HepG2 (cell line): ENCODE measurements around the gene TMEM131. TPM values are rescaled to one million over a fixed set of nuclear protein-coding genes. Genes with fewer than 3 reads are reported as not detected.

Experiments used
- KLF16 ChIP-seq, 2 experiments: sonication (generic) in 1 of 2; formaldehyde crosslinking in 1 of 2; IDR thresholded peaks; 2 replicates each; pipeline versions ENCODE4 v1.6.1 to v1.8.0; 2016 to 2023; ENCODE audit warnings: missing genetic modification reagents in 2 of 2, missing compliant biosample characterization in 1 of 2
- KLF9 ChIP-seq: IDR thresholded peaks from 2 replicates; pipeline ENCODE4 v1.6.1; 2016; ENCODE audit warnings: low read depth
- MLLT10 ChIP-seq: sonication (generic); formaldehyde crosslinking; IDR thresholded peaks from 2 replicates; pipeline ENCODE4 v1.4.0; 2020; ENCODE audit warnings: missing genetic modification reagents
- NONO ChIP-seq, 2 experiments: fragments of 450-650 bp in 1 of 2; sonication (generic) in 1 of 2; formaldehyde crosslinking in 1 of 2; IDR thresholded peaks in 1 of 2; conservative IDR thresholded peaks in 1 of 2; 2 replicates each; pipeline versions ENCODE4 v1.6.1 to v1.8.0; 2017 to 2022; ENCODE audit warnings: mild to moderate bottlenecking in 1 of 2, missing genetic modification reagents in 1 of 2, moderate library complexity in 1 of 2
- NR2F1 ChIP-seq, 2 experiments: fragments of 450-650 bp in 1 of 2; formaldehyde crosslinking in 1 of 2; IDR thresholded peaks; 2 replicates each; pipeline versions ENCODE4 v1.5.0 to v1.6.1; 2016 to 2020; ENCODE audit warnings: mild to moderate bottlenecking in 1 of 2, missing compliant biosample characterization in 1 of 2, missing genetic modification reagents in 1 of 2, moderate library complexity in 1 of 2
- PTBP1 ChIP-seq: fragments of 200-400 bp; formaldehyde crosslinking; IDR thresholded peaks from 2 replicates; pipeline ENCODE4 v1.6.1; 2018; ENCODE audit warnings: low read length, low read depth; ENCODE audit not compliant: poor library complexity, severe bottlenecking
- RAD21 ChIP-seq: fragments of 450-650 bp; formaldehyde crosslinking; IDR thresholded peaks from 2 replicates; pipeline ENCODE4 v1.5.0; 2020; ENCODE audit warnings: mild to moderate bottlenecking
- SP140L ChIP-seq: sonication (generic); formaldehyde crosslinking; IDR thresholded peaks from 2 replicates; pipeline ENCODE4 v1.4.0; 2020; ENCODE audit warnings: missing genetic modification reagents, borderline replicate concordance
- SP4 ChIP-seq: sonication (generic); formaldehyde crosslinking; IDR thresholded peaks from 2 replicates; pipeline ENCODE4 v1.8.1; 2023; ENCODE audit warnings: mild to moderate bottlenecking, missing genetic modification reagents
- SRF ChIP-seq: IDR thresholded peaks from 2 replicates; pipeline ENCODE4 v1.6.1; 2011; ENCODE audit warnings: mild to moderate bottlenecking, low read depth, low read length, moderate library complexity
- THAP11 ChIP-seq: IDR thresholded peaks from 2 replicates; pipeline ENCODE4 v1.6.1; 2016; ENCODE audit warnings: missing biosample characterization, missing genetic modification reagents
- XRCC5 ChIP-seq: fragments of 200-400 bp; formaldehyde crosslinking; optimal IDR thresholded peaks from 2 replicates; pipeline ENCODE3; 2017; ENCODE audit warnings: mild to moderate bottlenecking, low read length
- ZMYM2 ChIP-seq: sonication (generic); formaldehyde crosslinking; IDR thresholded peaks from 2 replicates; pipeline ENCODE4 v1.8.0; 2022; ENCODE audit warnings: mild to moderate bottlenecking, missing genetic modification reagents
- ZNF260 ChIP-seq: sonication (generic); formaldehyde crosslinking; IDR thresholded peaks from 2 replicates; pipeline ENCODE4 v1.4.0; 2020; ENCODE audit warnings: missing genetic modification reagents, low read depth, mild to moderate bottlenecking, borderline replicate concordance
- polyA plus RNA-seq, 8 experiments: library from polyadenylated mRNA; depleted of rRNA in 3 of 8; stranded (reverse) in 7 of 8; unstranded in 1 of 8; fragments of >200 nt; fragmentation: Illumina TruSeq in 4 of 8; extraction: Trizol in 4 of 8; gene quantifications; 2 replicates each; pipeline versions ENCODE4 v1.2.1 to v1.2.3, GENCODE V29; 2011 to 2016; ENCODE audit warnings: low read depth in 4 of 8, missing spikeins in 1 of 8, mixed read lengths in 1 of 8; ENCODE audit not compliant: insufficient read depth in 1 of 8
- total RNA-seq, 5 experiments: library from RNA; depleted of rRNA; stranded (reverse); fragments of >200 nt; fragmentation: Illumina TruSeq; extraction: Trizol; gene quantifications; 2 replicates each; pipeline ENCODE4 v1.2.3, GENCODE V29; 2016; ENCODE audit warnings: low read depth in 1 of 5
- TF ChIP-seq, protein P1 (sequence below), 2 experiments: sonication (generic) in 1 of 2; formaldehyde crosslinking in 1 of 2; IDR thresholded peaks; 2 replicates each; pipeline versions ENCODE4 v1.4.0 to v1.6.1; 2018 to 2020; ENCODE audit warnings: missing genetic modification reagents in 2 of 2, borderline replicate concordance in 1 of 2, low read depth in 1 of 2, mild to moderate bottlenecking in 1 of 2, missing biosample characterization in 1 of 2
- TF ChIP-seq, protein P2 (sequence below): sonication (generic); formaldehyde crosslinking; IDR thresholded peaks from 2 replicates; pipeline ENCODE4 v1.4.0; 2020; ENCODE audit warnings: missing genetic modification reagents, mild to moderate bottlenecking, borderline replicate concordance
- TF ChIP-seq, protein P3 (sequence below): sonication (generic); formaldehyde crosslinking; IDR thresholded peaks from 2 replicates; pipeline ENCODE4 v1.4.0; 2020; ENCODE audit warnings: missing genetic modification reagents, borderline replicate concordance
- TF ChIP-seq, protein P4 (sequence below): sonication (generic); formaldehyde crosslinking; IDR thresholded peaks from 2 replicates; pipeline ENCODE4 v1.4.0; 2020; ENCODE audit warnings: missing genetic modification reagents

Gene TMEM131
- total and polyA plus RNA-seq, 2 of the 13 experiments (the other 11 are each of a cell fraction or from before 2014, with no cell fraction given) = 17.9 to 19.5 TPM

DNA sequence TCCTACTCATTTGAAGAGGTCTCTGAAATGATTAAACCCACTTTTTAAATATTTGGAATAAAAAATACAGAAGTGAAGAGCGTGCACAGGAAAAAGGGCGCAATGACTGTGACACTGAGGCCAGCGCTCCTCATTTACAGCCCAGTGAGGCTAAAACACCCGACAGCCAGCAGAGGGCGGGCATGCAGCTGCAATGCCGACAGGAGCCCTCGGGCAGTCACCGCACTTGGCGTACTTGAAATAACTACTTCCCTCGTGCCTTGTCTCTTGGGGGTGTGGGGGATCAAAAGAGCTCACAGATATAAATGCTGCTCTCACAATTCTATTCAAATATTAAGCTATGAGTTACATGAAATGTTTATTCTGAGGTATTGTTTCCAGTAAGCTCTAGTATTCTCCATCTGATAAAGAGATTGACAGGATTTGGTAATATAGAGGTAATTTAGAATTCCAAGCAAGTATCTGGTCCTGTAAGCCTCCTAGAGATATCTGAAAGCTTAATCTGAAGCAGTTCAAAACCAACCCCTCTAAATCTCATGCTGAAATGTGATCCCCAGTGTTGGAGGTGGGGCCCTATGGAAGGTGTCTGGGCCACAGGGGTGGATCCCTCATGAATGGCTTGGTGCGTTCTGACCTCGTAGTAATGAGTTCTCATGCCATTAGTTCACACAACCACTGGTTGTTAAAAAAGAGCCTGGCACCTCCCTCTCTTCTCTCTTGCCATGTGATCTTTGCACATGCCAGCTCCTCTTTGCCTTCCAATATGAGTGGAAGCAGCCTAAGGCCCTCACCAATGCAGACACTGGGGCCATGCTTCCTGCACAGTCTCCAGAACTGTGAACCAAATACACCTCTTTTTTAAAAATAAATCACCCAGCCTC lies 188.8 kb downstream of the TMEM131 start (continued):
- TF ChIP-seq SP4 = no peak
- peak; percentile 93 for TF ChIP-seq RAD21 (CRISPR knock-in tag)
- TF ChIP-seq ZMYM2 (CRISPR knock-in tag) = no peak
- TF ChIP-seq, protein P1, sequence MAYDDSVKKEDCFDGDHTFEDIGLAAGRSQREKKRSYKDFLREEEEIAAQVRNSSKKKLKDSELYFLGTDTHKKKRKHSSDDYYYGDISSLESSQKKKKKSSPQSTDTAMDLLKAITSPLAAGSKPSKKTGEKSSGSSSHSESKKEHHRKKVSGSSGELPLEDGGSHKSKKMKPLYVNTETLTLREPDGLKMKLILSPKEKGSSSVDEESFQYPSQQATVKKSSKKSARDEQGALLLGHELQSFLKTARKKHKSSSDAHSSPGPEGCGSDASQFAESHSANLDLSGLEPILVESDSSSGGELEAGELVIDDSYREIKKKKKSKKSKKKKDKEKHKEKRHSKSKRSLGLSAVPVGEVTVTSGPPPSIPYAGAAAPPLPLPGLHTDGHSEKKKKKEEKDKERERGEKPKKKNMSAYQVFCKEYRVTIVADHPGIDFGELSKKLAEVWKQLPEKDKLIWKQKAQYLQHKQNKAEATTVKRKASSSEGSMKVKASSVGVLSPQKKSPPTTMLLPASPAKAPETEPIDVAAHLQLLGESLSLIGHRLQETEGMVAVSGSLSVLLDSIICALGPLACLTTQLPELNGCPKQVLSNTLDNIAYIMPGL (CRISPR knock-in tag; IDR thresholded peaks at IDR 0.05; ENCODE audit: borderline replicate concordance in 1 of 2, low read depth in 1 of 2) = 0 out of 4 replicates have a peak, but pooled peaks of 1 of the 2 experiments have one; percentile 29
- TF ChIP-seq NONO (IDR thresholded peaks at IDR 0.05) = no peak
- TF ChIP-seq NONO (CRISPR knock-in tag; conservative IDR thresholded peaks at IDR 0.05) = no peak
- no peak for TF ChIP-seq SP140L (CRISPR knock-in tag)
- peak; percentile 18; the same call in 1 of the 2 replicates for TF ChIP-seq THAP11 (CRISPR knock-in tag)
- no peak for TF ChIP-seq KLF9 (CRISPR knock-in tag)
- no peak for TF ChIP-seq PTBP1
- TF ChIP-seq, protein P2, sequence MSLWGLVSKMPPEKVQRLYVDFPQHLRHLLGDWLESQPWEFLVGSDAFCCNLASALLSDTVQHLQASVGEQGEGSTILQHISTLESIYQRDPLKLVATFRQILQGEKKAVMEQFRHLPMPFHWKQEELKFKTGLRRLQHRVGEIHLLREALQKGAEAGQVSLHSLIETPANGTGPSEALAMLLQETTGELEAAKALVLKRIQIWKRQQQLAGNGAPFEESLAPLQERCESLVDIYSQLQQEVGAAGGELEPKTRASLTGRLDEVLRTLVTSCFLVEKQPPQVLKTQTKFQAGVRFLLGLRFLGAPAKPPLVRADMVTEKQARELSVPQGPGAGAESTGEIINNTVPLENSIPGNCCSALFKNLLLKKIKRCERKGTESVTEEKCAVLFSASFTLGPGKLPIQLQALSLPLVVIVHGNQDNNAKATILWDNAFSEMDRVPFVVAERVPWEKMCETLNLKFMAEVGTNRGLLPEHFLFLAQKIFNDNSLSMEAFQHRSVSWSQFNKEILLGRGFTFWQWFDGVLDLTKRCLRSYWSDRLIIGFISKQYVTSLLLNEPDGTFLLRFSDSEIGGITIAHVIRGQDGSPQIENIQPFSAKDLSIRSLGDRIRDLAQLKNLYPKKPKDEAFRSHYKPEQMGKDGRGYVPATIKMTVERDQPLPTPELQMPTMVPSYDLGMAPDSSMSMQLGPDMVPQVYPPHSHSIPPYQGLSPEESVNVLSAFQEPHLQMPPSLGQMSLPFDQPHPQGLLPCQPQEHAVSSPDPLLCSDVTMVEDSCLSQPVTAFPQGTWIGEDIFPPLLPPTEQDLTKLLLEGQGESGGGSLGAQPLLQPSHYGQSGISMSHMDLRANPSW (CRISPR knock-in tag) = no peak
- TF ChIP-seq KLF16 (CRISPR knock-in tag; IDR thresholded peaks at IDR 0.05) = 0 out of 4 replicates have a peak, but pooled peaks of 1 of the 2 experiments have one; percentile 25
- TF ChIP-seq, protein P3, sequence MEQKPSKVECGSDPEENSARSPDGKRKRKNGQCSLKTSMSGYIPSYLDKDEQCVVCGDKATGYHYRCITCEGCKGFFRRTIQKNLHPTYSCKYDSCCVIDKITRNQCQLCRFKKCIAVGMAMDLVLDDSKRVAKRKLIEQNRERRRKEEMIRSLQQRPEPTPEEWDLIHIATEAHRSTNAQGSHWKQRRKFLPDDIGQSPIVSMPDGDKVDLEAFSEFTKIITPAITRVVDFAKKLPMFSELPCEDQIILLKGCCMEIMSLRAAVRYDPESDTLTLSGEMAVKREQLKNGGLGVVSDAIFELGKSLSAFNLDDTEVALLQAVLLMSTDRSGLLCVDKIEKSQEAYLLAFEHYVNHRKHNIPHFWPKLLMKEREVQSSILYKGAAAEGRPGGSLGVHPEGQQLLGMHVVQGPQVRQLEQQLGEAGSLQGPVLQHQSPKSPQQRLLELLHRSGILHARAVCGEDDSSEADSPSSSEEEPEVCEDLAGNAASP = 0 out of 2 replicates have a peak, but pooled peaks have one; percentile 22
- no peak for TF ChIP-seq ZNF260 (CRISPR knock-in tag)
- no peak for TF ChIP-seq MLLT10 (CRISPR knock-in tag)
- TF ChIP-seq XRCC5 = peak; percentile 84
- 0 out of 2 replicates have a peak, but pooled peaks have one; percentile 50 for TF ChIP-seq SRF
- TF ChIP-seq, protein P4, sequence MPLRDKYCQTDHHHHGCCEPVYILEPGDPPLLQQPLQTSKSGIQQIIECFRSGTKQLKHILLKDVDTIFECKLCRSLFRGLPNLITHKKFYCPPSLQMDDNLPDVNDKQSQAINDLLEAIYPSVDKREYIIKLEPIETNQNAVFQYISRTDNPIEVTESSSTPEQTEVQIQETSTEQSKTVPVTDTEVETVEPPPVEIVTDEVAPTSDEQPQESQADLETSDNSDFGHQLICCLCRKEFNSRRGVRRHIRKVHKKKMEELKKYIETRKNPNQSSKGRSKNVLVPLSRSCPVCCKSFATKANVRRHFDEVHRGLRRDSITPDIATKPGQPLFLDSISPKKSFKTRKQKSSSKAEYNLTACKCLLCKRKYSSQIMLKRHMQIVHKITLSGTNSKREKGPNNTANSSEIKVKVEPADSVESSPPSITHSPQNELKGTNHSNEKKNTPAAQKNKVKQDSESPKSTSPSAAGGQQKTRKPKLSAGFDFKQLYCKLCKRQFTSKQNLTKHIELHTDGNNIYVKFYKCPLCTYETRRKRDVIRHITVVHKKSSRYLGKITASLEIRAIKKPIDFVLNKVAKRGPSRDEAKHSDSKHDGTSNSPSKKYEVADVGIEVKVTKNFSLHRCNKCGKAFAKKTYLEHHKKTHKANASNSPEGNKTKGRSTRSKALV = 0 out of 2 replicates have a peak, but pooled peaks have one; percentile 48
- no peak for TF ChIP-seq NR2F1 (CRISPR knock-in tag; IDR thresholded peaks at IDR 0.05)
